Mesenchymal stem cell (in vitro differentiated cells and primary cell): ENCODE measurements around the gene ZNF358.

Experiments
- DNase-seq: peaks from one replicate; pipeline ENCODE4 v3.0.0-alpha.2; 2013
- H2AFZ ChIP-seq: one replicate; pipeline ENCODE4 v1.6.1; 2013; ENCODE audit warnings: low read depth, mild to moderate bottlenecking, control low read depth, inconsistent platforms, low read length, moderate library complexity
- H2AK5ac ChIP-seq: 2 replicates; pipeline ENCODE4 v1.6.1; 2013; ENCODE audit warnings: low read length, moderate library complexity, mild to moderate bottlenecking, inconsistent platforms; ENCODE audit not compliant: severe bottlenecking
- H2BK120ac ChIP-seq: one replicate; pipeline ENCODE4 v1.6.1; 2013; ENCODE audit warnings: low read depth, mild to moderate bottlenecking, inconsistent platforms, low read length, moderate library complexity
- H2BK12ac ChIP-seq, 2 experiments: one replicate each; pipeline ENCODE4 v1.6.1; 2013; ENCODE audit warnings: inconsistent platforms in 2 of 2, low read length in 2 of 2, mild to moderate bottlenecking in 2 of 2, moderate library complexity in 2 of 2, control low read depth in 1 of 2
- H2BK15ac ChIP-seq: one replicate; pipeline ENCODE4 v1.6.1; 2013; ENCODE audit warnings: mild to moderate bottlenecking, low read depth, inconsistent platforms; ENCODE audit not compliant: poor library complexity, severe bottlenecking
- H2BK5ac ChIP-seq: 2 replicates; pipeline ENCODE4 v1.6.1; 2013; ENCODE audit warnings: low read depth, mild to moderate bottlenecking, low read length, control low read depth, inconsistent platforms; ENCODE audit not compliant: poor library complexity, severe bottlenecking
- H3K14ac ChIP-seq, 2 experiments: one replicate each; pipeline ENCODE4 v1.6.1; 2013; ENCODE audit warnings: inconsistent platforms in 2 of 2, low read length in 2 of 2, control low read depth in 1 of 2, mild to moderate bottlenecking in 1 of 2, moderate library complexity in 1 of 2
- H3K18ac ChIP-seq, 2 experiments: one replicate each; pipeline ENCODE4 v1.6.1; 2013; ENCODE audit warnings: inconsistent platforms in 2 of 2, low read length in 2 of 2, control low read depth in 1 of 2, low read depth in 1 of 2, mild to moderate bottlenecking in 1 of 2
- H3K23ac ChIP-seq, 2 experiments: one replicate each; pipeline ENCODE4 v1.6.1; 2013; ENCODE audit warnings: inconsistent platforms in 2 of 2, low read length in 2 of 2, mild to moderate bottlenecking in 2 of 2, moderate library complexity in 2 of 2, control low read depth in 1 of 2
- H3K27ac ChIP-seq: 2 replicates; pipeline ENCODE4 v1.5.1; 2013; ENCODE audit warnings: mild to moderate bottlenecking, moderate library complexity, low read length, control low read depth, inconsistent platforms; ENCODE audit not compliant: poor library complexity, severe bottlenecking
- H3K27me3 ChIP-seq, 2 experiments: 2 replicates each; pipeline versions ENCODE4 v1.6.1 to v1.7.0; 2013; ENCODE audit warnings: low read length in 2 of 2, mild to moderate bottlenecking in 2 of 2, moderate library complexity in 2 of 2, control low read depth in 1 of 2, inconsistent platforms in 1 of 2; ENCODE audit not compliant: control insufficient read depth in 1 of 2, insufficient read depth in 1 of 2
- H3K36me3 ChIP-seq, 2 experiments: 2 replicates each; pipeline versions ENCODE4 v1.6.1 to v1.7.0; 2013; ENCODE audit warnings: low read length in 2 of 2, control low read depth in 1 of 2, inconsistent platforms in 1 of 2, low read depth in 1 of 2, mild to moderate bottlenecking in 1 of 2; ENCODE audit not compliant: insufficient read depth in 2 of 2, control insufficient read depth in 1 of 2
- H3K4ac ChIP-seq, 2 experiments: one replicate each; pipeline ENCODE4 v1.6.1; 2013; ENCODE audit warnings: inconsistent platforms in 2 of 2, low read length in 2 of 2, mild to moderate bottlenecking in 2 of 2, moderate library complexity in 2 of 2, control low read depth in 1 of 2, low read depth in 1 of 2
- H3K4me1 ChIP-seq: 2 replicates; pipeline ENCODE4 v1.6.1; 2013; ENCODE audit warnings: low read depth, low read length, control low read depth; ENCODE audit not compliant: control insufficient read depth, insufficient read depth
- H3K4me2 ChIP-seq: 2 replicates; pipeline ENCODE4 v1.6.1; 2013; ENCODE audit warnings: low read length, mild to moderate bottlenecking, inconsistent platforms; ENCODE audit not compliant: poor library complexity, severe bottlenecking
- H3K4me3 ChIP-seq, 2 experiments: 2 replicates each; pipeline versions ENCODE4 v1.5.1 to v1.7.0; 2013; ENCODE audit warnings: low read length in 2 of 2, mild to moderate bottlenecking in 2 of 2, control low read depth in 1 of 2, low read depth in 1 of 2; ENCODE audit not compliant: insufficient read depth in 1 of 2
- H3K79me1 ChIP-seq: replicated peaks from 2 replicates; pipeline ENCODE4 v1.6.1; 2013; ENCODE audit warnings: mild to moderate bottlenecking, control low read depth, low read length, inconsistent platforms; ENCODE audit not compliant: poor library complexity, severe bottlenecking
- H3K9ac ChIP-seq: 2 replicates; pipeline ENCODE4 v1.7.0; 2013; ENCODE audit warnings: mild to moderate bottlenecking, low read length, moderate library complexity
- H3K9me3 ChIP-seq: 2 replicates; pipeline ENCODE4 v1.7.0; 2013; ENCODE audit warnings: mild to moderate bottlenecking, low read length; ENCODE audit not compliant: control insufficient read depth
- H4K8ac ChIP-seq: one replicate; pipeline ENCODE4 v1.6.1; 2013; ENCODE audit warnings: inconsistent platforms, mild to moderate bottlenecking, low read length, moderate library complexity
- H4K91ac ChIP-seq: one replicate; pipeline ENCODE4 v1.6.1; 2013; ENCODE audit warnings: mild to moderate bottlenecking, low read length, inconsistent platforms
- WGBS: methylation state at CpG from one replicate; pipeline ENCODE4 v1.1.7; 2013; ENCODE audit warnings: mixed read lengths; 5-methylcytosine and 5-hydroxymethylcytosine counted together

ZNF358 gene

DNA sequence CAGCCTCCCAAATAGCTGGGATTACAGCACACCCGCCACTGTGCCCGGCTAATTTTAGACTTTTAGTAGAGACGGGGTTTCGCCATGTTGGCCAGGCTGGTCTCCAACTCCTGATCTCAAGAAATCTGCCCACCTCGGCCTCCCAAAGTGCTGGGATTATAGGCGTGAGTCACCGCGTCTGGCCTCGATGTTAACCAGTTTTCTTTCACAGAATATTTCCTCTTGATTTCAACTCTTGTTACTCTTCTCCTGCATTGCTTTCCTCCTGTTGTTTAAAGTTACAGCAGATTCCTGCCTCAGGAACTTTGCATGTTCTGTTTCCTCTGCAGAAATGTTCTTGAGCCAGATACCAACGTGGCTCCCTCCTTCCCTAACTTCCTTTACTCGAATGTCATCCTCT lies 23.3 kb upstream of the ZNF358 start:
- 80% methylated on average over 11 of the region's 11 CpGs for WGBS
- no peaks in the 10 kb centered on the region for H3K79me1 ChIP-seq

DNA sequence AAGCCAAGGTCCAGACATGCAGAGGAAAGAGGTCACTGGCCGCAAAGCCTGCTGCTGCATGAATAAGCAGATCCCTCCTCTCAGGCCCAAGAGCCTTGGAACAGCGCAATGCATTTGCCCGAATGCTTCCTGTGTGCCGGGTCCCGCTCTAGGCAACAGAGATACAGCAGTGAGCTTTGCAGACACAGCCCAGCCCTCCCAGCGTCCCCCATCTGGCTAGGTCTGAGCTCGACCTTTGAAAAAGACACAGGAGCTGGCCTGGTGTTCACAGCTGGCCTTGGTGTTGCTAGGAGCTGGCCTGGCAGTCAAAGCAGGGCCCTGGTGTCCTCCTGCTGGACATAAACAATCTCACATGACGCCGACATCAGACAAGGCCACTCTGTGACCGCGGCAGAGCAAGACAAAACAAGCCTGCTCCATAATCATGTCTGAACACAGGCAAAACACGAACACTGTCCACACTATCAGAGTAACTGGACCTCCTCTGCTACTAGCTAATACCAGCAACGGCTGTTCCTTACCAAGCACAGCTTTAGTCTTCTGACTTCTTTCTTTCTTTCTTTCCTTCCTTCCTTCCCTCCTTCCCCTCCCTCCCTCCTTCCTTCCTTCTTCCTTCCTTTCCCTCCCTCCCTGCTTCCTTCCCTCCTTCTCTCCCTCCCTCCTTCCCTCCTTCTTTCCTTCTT lies 21.3 kb upstream of the ZNF358 start:
- H3K79me1 ChIP-seq, result no peaks in the 10 kb centered on the region
- no peak overlapping the region for H3K27ac ChIP-seq
- no peaks in the 10 kb centered on the region for H3K36me3 ChIP-seq
- H4K8ac ChIP-seq, result peak overlapping the region; percentile 98
- peak overlapping the region; percentile 64 for H2AFZ ChIP-seq
- no peak overlapping the region for H2BK5ac ChIP-seq
- H3K18ac ChIP-seq, result peak overlapping the region; percentile 4 to 70
- no peak overlapping the region for H3K23ac ChIP-seq
- H3K4me2 ChIP-seq, result no peak overlapping the region
- no peak overlapping the region for H3K14ac ChIP-seq
- peak overlapping the region; percentile 72 for H3K9ac ChIP-seq
- peak overlapping the region; percentile 29 for H2BK120ac ChIP-seq
- no peaks in the 10 kb centered on the region for H3K9me3 ChIP-seq
- H3K4ac ChIP-seq, result peak overlapping the region; percentile 12 to 29
- no peak overlapping the region for H2BK15ac ChIP-seq
- H3K4me3 ChIP-seq, result no peak overlapping the region
- 12% methylated on average over 13 of the region's 13 CpGs for WGBS
- DNase-seq, result peak; percentile 93
- no peaks in the 10 kb centered on the region for H3K4me1 ChIP-seq
- peak overlapping the region in 1 of 2 experiments; percentile 89 for H2BK12ac ChIP-seq
- H3K27me3 ChIP-seq, result peaks cover 9 to 16% of the 10 kb centered on the region in 2 experiments
- H4K91ac ChIP-seq, result peak overlapping the region; percentile 12
- no peak overlapping the region for H2AK5ac ChIP-seq

More for the DNA sequence above, 23.3 kb upstream of the ZNF358 start:
- Histone ChIP-seq H3K14ac (no peak overlapping the region), H3K4me1 (peaks cover 6% of the 10 kb centered on the region), H2BK12ac (peak overlapping the region; percentile 28 to 81), H2AFZ (no peak overlapping the region), H3K18ac (peak overlapping the region in 1 of 2 experiments; percentile 80), H2BK15ac (no peak overlapping the region), H3K4ac (no peak overlapping the region), H4K91ac (peak overlapping the region; percentile 25), H3K9ac (no peak overlapping the region), H3K36me3 (no peaks in the 10 kb centered on the region), H3K27me3 (peaks cover 3 to 5% of the 10 kb centered on the region in 2 experiments), H2BK5ac (no peak overlapping the region), H4K8ac (no peak overlapping the region), H3K9me3 (no peaks in the 10 kb centered on the region), H3K4me3 (no peak overlapping the region), H3K27ac (no peak overlapping the region), H3K23ac (no peak overlapping the region), H2AK5ac (no peak overlapping the region), H3K4me2 (no peak overlapping the region), H2BK120ac (no peak overlapping the region)
- DNase-seq, result peak; percentile 60

DNA sequence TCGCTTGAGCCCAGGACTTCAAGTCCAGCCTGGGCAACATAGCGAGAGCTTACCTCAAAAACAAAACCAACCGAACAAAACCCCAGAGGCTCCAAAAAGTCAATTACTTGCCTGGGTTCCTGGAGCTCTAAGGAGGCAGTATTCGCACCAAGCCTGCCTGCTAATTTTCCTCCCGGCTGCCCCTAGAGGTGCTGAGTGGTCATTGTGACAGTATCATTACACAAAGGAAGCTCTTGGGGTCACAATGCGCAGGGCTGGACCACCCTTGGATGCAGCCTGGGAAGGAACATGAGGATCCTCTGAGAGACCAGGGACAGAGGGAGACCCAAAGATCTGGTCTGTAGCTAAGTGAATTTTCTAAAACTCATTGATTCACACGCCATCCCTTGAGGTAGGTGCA lies 18.6 kb upstream of the ZNF358 start:
- Histone ChIP-seq H3K23ac (no peak overlapping the region), H3K4me2 (no peak overlapping the region), H2AK5ac (no peak overlapping the region), H3K79me1 (no peaks in the 10 kb centered on the region), H3K14ac (no peak overlapping the region), H3K4me1 (peaks cover 9% of the 10 kb centered on the region), H3K36me3 (peaks cover 0 to 6% of the 10 kb centered on the region in 2 experiments), H2BK5ac (no peak overlapping the region), H3K9ac (no peak overlapping the region), H3K18ac (no peak overlapping the region), H2BK120ac (no peak overlapping the region), H4K8ac (peak overlapping the region; percentile 17), H2BK12ac (no peak overlapping the region), H4K91ac (no peak overlapping the region), H3K27ac (no peak overlapping the region), H2BK15ac (no peak overlapping the region), H3K9me3 (no peaks in the 10 kb centered on the region), H3K4me3 (no peak overlapping the region), H3K27me3 (peaks cover 30 to 36% of the 10 kb centered on the region in 2 experiments), H2AFZ (no peak overlapping the region), H3K4ac (no peak overlapping the region)
- 70% methylated on average over 6 of the region's 7 CpGs for WGBS
- DNase-seq, result peak; percentile 46

DNA sequence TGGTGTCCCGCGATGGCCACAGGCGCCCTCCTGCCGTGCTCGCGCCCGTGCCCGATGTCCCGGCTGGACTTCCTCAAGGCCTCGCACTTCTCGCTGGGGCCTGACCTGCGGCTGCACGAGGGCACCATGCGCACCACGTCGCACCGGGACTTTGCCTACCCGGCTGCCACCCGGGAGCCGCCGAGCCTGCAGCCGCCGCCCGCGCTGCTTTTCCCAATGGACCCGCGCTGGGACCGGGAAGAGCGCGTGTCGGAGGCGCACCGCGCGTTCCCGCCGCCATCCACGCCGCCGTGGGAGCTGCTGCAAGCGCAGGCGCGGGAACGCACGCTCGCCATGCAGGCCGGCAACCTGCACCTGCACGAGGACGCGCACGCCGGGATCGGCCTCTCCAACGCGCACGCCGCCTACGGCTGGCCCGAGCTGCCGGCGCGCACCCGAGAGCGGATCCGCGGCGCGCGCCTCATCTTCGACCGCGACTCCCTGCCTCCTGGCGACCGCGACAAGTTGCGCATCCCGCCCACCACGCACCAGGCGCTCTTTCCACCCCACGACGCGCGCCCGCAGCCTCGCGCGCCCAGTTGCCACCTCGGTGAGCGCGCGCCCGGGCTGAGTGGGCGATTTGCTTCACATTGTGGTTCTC lies 15.0 kb upstream of the ZNF358 start:
- Histone ChIP-seq H3K36me3 (peaks cover 0 to 6% of the 10 kb centered on the region in 2 experiments), H3K27ac (no peak overlapping the region), H3K4me1 (peaks cover 16% of the 10 kb centered on the region), H3K18ac (peak overlapping the region; percentile 17 to 34), H3K14ac (peak overlapping the region in 1 of 2 experiments; percentile 96), H3K27me3 (peaks cover 49 to 50% of the 10 kb centered on the region in 2 experiments), H2BK15ac (no peak overlapping the region), H3K23ac (peak overlapping the region in 1 of 2 experiments; percentile 2), H3K79me1 (no peaks in the 10 kb centered on the region), H3K4ac (peak overlapping the region in 1 of 2 experiments; percentile 41), H3K9ac (no peak overlapping the region), H4K91ac (peak overlapping the region; percentile 48), H3K9me3 (no peaks in the 10 kb centered on the region), H2BK5ac (no peak overlapping the region), H3K4me2 (peak overlapping the region; percentile 97), H2AK5ac (no peak overlapping the region), H2BK12ac (peak overlapping the region in 1 of 2 experiments; percentile 71), H2BK120ac (no peak overlapping the region), H4K8ac (peak overlapping the region; percentile 76), H2AFZ (peak overlapping the region; percentile 97), H3K4me3 (peak overlapping the region; percentile 63 to 66)
- 2% methylated on average over 63 of the region's 93 CpGs for WGBS
- DNase-seq, result peak; percentile 45
